ENCODE measurements around the gene VAMP8.

The VAMP8 gene

GRCh38 chr2:85584354-85584856 lies 7.0 kb downstream of the VAMP8 start, which contains the start of gene VAMP5:
Gene VAMP5 (plus strand): TSS chr2:85584431. CDS start chr2:85584491, 60 bp downstream.
- WGBS (ENCODE audit: insufficient coverage) = 6% methylated on average over 48 of the region's 52 CpGs
- peaks cover 5 to 45% (median 20%) of the 10 kb centered on the region in 4 experiments for H3K36me3 ChIP-seq (ENCODE audit: control insufficient read depth in 4 of 4, insufficient read depth in 4 of 4, low read length in 3 of 4)
- H3K4me3 ChIP-seq (ENCODE audit: control insufficient read depth in 1 of 7, extremely low read depth in 1 of 7, insufficient read depth in 4 of 7, low read depth in 2 of 7, low read length in 6 of 7) = peak within 1 kb of the TSS; percentile 0 to 81 (median 60)
- peak within 1 kb of the TSS; percentile 66 to 79 for H3K27ac ChIP-seq (ENCODE audit: insufficient read depth in 1 of 2, low read depth in 1 of 2, low read length in 2 of 2, poor library complexity in 1 of 2, severe bottlenecking in 2 of 2)
- peaks cover 16 to 77% (median 71%) of the 10 kb centered on the region in 4 experiments for H3K4me1 ChIP-seq (ENCODE audit: control extremely low read depth in 1 of 4, control insufficient read depth in 4 of 4, insufficient read depth in 4 of 4, low read length in 3 of 4)
- POLR2A ChIA-PET = interaction anchor here (1.0 kb wide), 1 partner anchor 33 kb away, joined by 4 read pairs; no protein-coding TSS in a partner anchor
- no peaks in the 10 kb centered on the region for H3K27me3 ChIP-seq (replicated peaks in 2 of 5; ENCODE audit: control insufficient read depth in 4 of 5, insufficient read depth in 5 of 5, low read length in 4 of 5)
- no peaks in the 10 kb centered on the region for H3K9me3 ChIP-seq (ENCODE audit: control extremely low read depth in 1 of 5, control insufficient read depth in 4 of 5, insufficient read depth in 2 of 5, low read depth in 1 of 5, low read length in 4 of 5)
- DNase-seq = peak in 2 of 3 donors; percentile 61 to 70
- CTCF ChIA-PET = interaction anchor here (0.6 kb wide), 1 partner anchor 35 kb away, joined by 3 read pairs; no protein-coding TSS in a partner anchor

GRCh38 chr2:85584857-85585780 lies 7.7 kb downstream of the VAMP8 start:
- DNase-seq = peak in 2 of 3 donors; percentile 47 to 59
- Histone ChIP-seq H3K36me3 (ENCODE audit: control insufficient read depth in 4 of 4, insufficient read depth in 4 of 4, low read length in 3 of 4) (peaks cover 5 to 42% (median 19%) of the 10 kb centered on the region in 4 experiments), H3K27me3 (replicated peaks in 2 of 5; ENCODE audit: control insufficient read depth in 4 of 5, insufficient read depth in 5 of 5, low read length in 4 of 5) (no peaks in the 10 kb centered on the region), H3K4me1 (ENCODE audit: control extremely low read depth in 1 of 4, control insufficient read depth in 4 of 4, insufficient read depth in 4 of 4, low read length in 3 of 4) (peaks cover 13 to 76% (median 69%) of the 10 kb centered on the region in 4 experiments), H3K4me3 (ENCODE audit: control insufficient read depth in 1 of 7, extremely low read depth in 1 of 7, insufficient read depth in 4 of 7, low read depth in 2 of 7, low read length in 6 of 7) (peak overlapping the region; percentile 0 to 81 (median 60)), H3K27ac (ENCODE audit: insufficient read depth in 1 of 2, low read depth in 1 of 2, low read length in 2 of 2, poor library complexity in 1 of 2, severe bottlenecking in 2 of 2) (peak overlapping the region; percentile 66 to 79), H3K9me3 (ENCODE audit: control extremely low read depth in 1 of 5, control insufficient read depth in 4 of 5, insufficient read depth in 2 of 5, low read depth in 1 of 5, low read length in 4 of 5) (no peaks in the 10 kb centered on the region)
- 13% methylated on average over 3 of the region's 9 CpGs for WGBS (ENCODE audit: insufficient coverage)
- ChIA-PET POLR2A (interaction anchor here (0.7 to 1.0 kb wide), 2 partner anchors 10 to 12 kb away, joined by 3 to 6 read pairs; partner anchors contain the start of gene RNF181), CTCF (interaction anchor here (0.6 kb wide), 2 partner anchors 35 to 300 kb away, joined by 3 read pairs; no protein-coding TSS in a partner anchor)

GRCh38 chr2:85585781-85586105 lies 8.4 kb downstream of the VAMP8 start:
- CTCF ChIA-PET = interaction anchor here (0.6 kb wide), 1 partner anchor 300 kb away, joined by 3 read pairs; no protein-coding TSS in a partner anchor
- Histone ChIP-seq H3K4me1 (ENCODE audit: control extremely low read depth in 1 of 4, control insufficient read depth in 4 of 4, insufficient read depth in 4 of 4, low read length in 3 of 4) (peaks cover 20 to 77% (median 71%) of the 10 kb centered on the region in 4 experiments), H3K27me3 (replicated peaks in 2 of 5; ENCODE audit: control insufficient read depth in 4 of 5, insufficient read depth in 5 of 5, low read length in 4 of 5) (no peaks in the 10 kb centered on the region), H3K9me3 (ENCODE audit: control extremely low read depth in 1 of 5, control insufficient read depth in 4 of 5, insufficient read depth in 2 of 5, low read depth in 1 of 5, low read length in 4 of 5) (no peaks in the 10 kb centered on the region), H3K36me3 (ENCODE audit: control insufficient read depth in 4 of 4, insufficient read depth in 4 of 4, low read length in 3 of 4) (peaks cover 5 to 38% (median 17%) of the 10 kb centered on the region in 4 experiments), H3K4me3 (ENCODE audit: control insufficient read depth in 1 of 7, extremely low read depth in 1 of 7, insufficient read depth in 4 of 7, low read depth in 2 of 7, low read length in 6 of 7) (peak overlapping the region in 2 of 7 experiments; percentile 78 to 81), H3K27ac (ENCODE audit: insufficient read depth in 1 of 2, low read depth in 1 of 2, low read length in 2 of 2, poor library complexity in 1 of 2, severe bottlenecking in 2 of 2) (peak overlapping the region in 1 of 2 experiments; percentile 79)
- POLR2A ChIA-PET = interaction anchor here (0.7 to 1.0 kb wide), 2 partner anchors 10 to 11 kb away, joined by 3 to 6 read pairs; partner anchors contain the start of gene RNF181
- peak in 1 of 3 donors; percentile 45 for DNase-seq
- no CpG with 5 or more reads among the region's 1 CpG for WGBS (ENCODE audit: insufficient coverage)

- Histone ChIP-seq H3K4me1 (ENCODE audit: control extremely low read depth in 1 of 4, control insufficient read depth in 4 of 4, insufficient read depth in 4 of 4, low read length in 3 of 4) (peaks cover 23 to 77% (median 73%) of the 10 kb centered on the region in 4 experiments), H3K9me3 (ENCODE audit: control extremely low read depth in 1 of 5, control insufficient read depth in 4 of 5, insufficient read depth in 2 of 5, low read depth in 1 of 5, low read length in 4 of 5) (no peaks in the 10 kb centered on the region), H3K27ac (ENCODE audit: insufficient read depth in 1 of 2, low read depth in 1 of 2, low read length in 2 of 2, poor library complexity in 1 of 2, severe bottlenecking in 2 of 2) (peak overlapping the region; percentile 51 to 69), H3K27me3 (replicated peaks in 2 of 5; ENCODE audit: control insufficient read depth in 4 of 5, insufficient read depth in 5 of 5, low read length in 4 of 5) (no peaks in the 10 kb centered on the region), H3K36me3 (ENCODE audit: control insufficient read depth in 4 of 4, insufficient read depth in 4 of 4, low read length in 3 of 4) (peaks cover 0 to 18% (median 8%) of the 10 kb centered on the region in 4 experiments), H3K4me3 (ENCODE audit: control insufficient read depth in 1 of 7, extremely low read depth in 1 of 7, insufficient read depth in 4 of 7, low read depth in 2 of 7, low read length in 6 of 7) (peak overlapping the region in 4 of 7 experiments; percentile 17 to 43 (median 35))
- ChIA-PET CTCF (interaction anchor here (0.5 to 3.0 kb wide), 8 partner anchors 9 to 149 kb away, joined by 3 to 18 read pairs (median 4); partner anchors contain the start of genes MAT2A and TMEM150A), POLR2A (interaction anchor here (0.9 to 2.3 kb wide), 3 partner anchors 10 to 260 kb away, joined by 4 to 9 read pairs (median 7); partner anchors contain the start of genes GGCX and TGOLN2)
- DNase-seq = peak in 2 of 3 donors; percentile 73 to 75
- WGBS (ENCODE audit: insufficient coverage) = 5% methylated on average over 4 of the region's 4 CpGs
Observed at GRCh38 chr2:85588236-85588635, 10.8 kb downstream of the VAMP8 start.

DNA sequence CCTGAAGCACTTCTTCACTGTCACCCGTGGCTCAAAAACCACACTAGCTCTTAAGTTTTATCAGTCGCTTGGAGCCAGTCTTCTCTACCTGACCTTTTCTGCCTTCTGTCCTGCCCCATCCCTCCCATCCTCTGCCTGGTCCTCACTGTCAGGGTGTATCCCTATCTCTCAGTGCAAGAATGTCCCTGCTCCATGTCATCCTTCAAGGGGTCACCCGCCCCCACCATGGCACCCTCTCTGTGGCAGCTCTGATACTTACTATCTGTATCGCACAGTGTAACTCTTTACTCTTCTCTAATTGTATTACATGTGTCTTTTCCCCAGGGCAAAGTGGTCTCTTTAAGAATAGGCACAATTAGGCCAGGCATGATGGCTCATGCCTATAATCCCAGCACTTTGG lies 11.3 kb downstream of the VAMP8 start:
- ChIA-PET CTCF (interaction anchor here (0.5 to 3.4 kb wide), 4 partner anchors 9 to 149 kb away, joined by 3 to 18 read pairs (median 9); no protein-coding TSS in a partner anchor), POLR2A (interaction anchor here (1.9 to 2.3 kb wide), 2 partner anchors 10 to 27 kb away, joined by 7 to 9 read pairs; partner anchors contain the start of gene GGCX)
- no peaks in the 10 kb centered on the region for H3K9me3 ChIP-seq (ENCODE audit: control extremely low read depth in 1 of 5, control insufficient read depth in 4 of 5, insufficient read depth in 2 of 5, low read depth in 1 of 5, low read length in 4 of 5)
- peak overlapping the region in 4 of 7 experiments; percentile 17 to 43 (median 35) for H3K4me3 ChIP-seq (ENCODE audit: control insufficient read depth in 1 of 7, extremely low read depth in 1 of 7, insufficient read depth in 4 of 7, low read depth in 2 of 7, low read length in 6 of 7)
- no peak for DNase-seq
- peaks cover 0 to 14% (median 7%) of the 10 kb centered on the region in 4 experiments for H3K36me3 ChIP-seq (ENCODE audit: control insufficient read depth in 4 of 4, insufficient read depth in 4 of 4, low read length in 3 of 4)
- H3K4me1 ChIP-seq (ENCODE audit: control extremely low read depth in 1 of 4, control insufficient read depth in 4 of 4, insufficient read depth in 4 of 4, low read length in 3 of 4) = peaks cover 23 to 75% (median 71%) of the 10 kb centered on the region in 4 experiments
- no peaks in the 10 kb centered on the region for H3K27me3 ChIP-seq (replicated peaks in 2 of 5; ENCODE audit: control insufficient read depth in 4 of 5, insufficient read depth in 5 of 5, low read length in 4 of 5)
- WGBS (ENCODE audit: insufficient coverage) = 35% methylated on average over 3 of the region's 4 CpGs
- H3K27ac ChIP-seq (ENCODE audit: insufficient read depth in 1 of 2, low read depth in 1 of 2, low read length in 2 of 2, poor library complexity in 1 of 2, severe bottlenecking in 2 of 2) = peak overlapping the region; percentile 14 to 69

DNA sequence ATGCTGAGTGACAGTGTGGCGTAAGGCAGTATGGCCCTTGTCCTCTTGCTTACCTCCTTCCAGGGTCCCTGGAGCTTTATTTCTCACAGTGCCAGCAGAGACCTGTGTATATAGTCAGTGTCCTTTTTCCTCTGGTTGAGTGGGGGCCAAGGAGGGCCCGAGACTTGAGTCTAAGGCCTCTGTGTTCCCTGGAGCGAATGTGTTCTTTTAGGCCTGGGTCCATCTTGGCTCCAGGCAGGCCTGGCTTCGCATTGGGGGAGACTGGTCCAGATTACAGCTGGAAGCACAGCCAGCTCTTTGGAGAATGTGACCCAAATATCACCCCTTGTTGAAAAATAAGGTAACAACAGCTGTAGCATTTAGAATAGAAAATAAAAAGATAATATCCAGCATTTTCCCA lies 11.8 kb downstream of the VAMP8 start:
- Histone ChIP-seq H3K4me1 (ENCODE audit: control extremely low read depth in 1 of 4, control insufficient read depth in 4 of 4, insufficient read depth in 4 of 4, low read length in 3 of 4) (peaks cover 23 to 74% (median 70%) of the 10 kb centered on the region in 4 experiments), H3K4me3 (ENCODE audit: control insufficient read depth in 1 of 7, extremely low read depth in 1 of 7, insufficient read depth in 4 of 7, low read depth in 2 of 7, low read length in 6 of 7) (no peak overlapping the region), H3K27me3 (replicated peaks in 2 of 5; ENCODE audit: control insufficient read depth in 4 of 5, insufficient read depth in 5 of 5, low read length in 4 of 5) (no peaks in the 10 kb centered on the region), H3K36me3 (ENCODE audit: control insufficient read depth in 4 of 4, insufficient read depth in 4 of 4, low read length in 3 of 4) (peaks cover 0 to 14% (median 5%) of the 10 kb centered on the region in 4 experiments), H3K9me3 (ENCODE audit: control extremely low read depth in 1 of 5, control insufficient read depth in 4 of 5, insufficient read depth in 2 of 5, low read depth in 1 of 5, low read length in 4 of 5) (no peaks in the 10 kb centered on the region), H3K27ac (ENCODE audit: insufficient read depth in 1 of 2, low read depth in 1 of 2, low read length in 2 of 2, poor library complexity in 1 of 2, severe bottlenecking in 2 of 2) (peak overlapping the region in 1 of 2 experiments; percentile 69)
- DNase-seq = no peak
- POLR2A ChIA-PET = interaction anchor here (1.9 kb wide), 1 partner anchor 28 kb away, joined by 7 read pairs; the partner anchor contains the start of gene GGCX
- CTCF ChIA-PET = interaction anchor here (1.0 to 3.4 kb wide), 3 partner anchors 8 to 12 kb away, joined by 3 to 18 read pairs (median 15); no protein-coding TSS in a partner anchor
- WGBS (ENCODE audit: insufficient coverage) = 100% methylated on average over 4 of the region's 4 CpGs
